ENCODE data around the gene KNG1. TPM values are rescaled to one million over a fixed set of nuclear protein-coding genes. Genes with fewer than 3 reads are reported as not detected.

Gene KNG1
- total and polyA plus RNA-seq, 2 of the 8 experiments (the other 6 are each of a cell fraction or from before 2014, with no cell fraction given): 0.05 TPM; not detected in 1

DNA sequence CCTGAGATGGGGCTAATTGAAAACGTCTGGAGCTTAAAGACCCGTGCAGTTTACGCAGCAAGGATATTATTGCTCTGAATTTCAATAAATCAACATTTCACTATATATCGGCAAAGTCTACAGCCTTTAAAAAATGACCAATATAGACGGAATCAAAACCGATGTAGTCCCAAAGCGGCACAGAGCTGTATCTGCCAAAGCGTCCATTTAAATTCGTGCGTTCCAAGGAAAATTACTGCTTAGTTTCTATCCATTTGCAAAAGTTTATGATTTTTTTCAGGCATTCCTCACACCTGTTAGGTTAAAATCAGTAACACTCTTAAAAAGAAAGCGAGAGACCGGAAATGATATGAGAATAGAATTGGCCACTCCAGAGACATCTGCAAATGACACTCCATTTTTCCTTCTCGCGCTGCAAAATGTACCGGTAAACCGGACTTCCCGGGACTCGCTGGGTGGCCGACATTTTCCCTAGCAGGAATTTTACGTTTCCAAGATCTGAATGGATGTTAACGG is 65.4 kb downstream of the KNG1 start:
- WGBS, 2 experiments (ENCODE audit: extremely low coverage in 1 of 2, insufficient coverage in 1 of 2, insufficient read length in 1 of 2, insufficient replicate concordance in 2 of 2, low coverage in 1 of 2, low lambda C conversion rate in 2 of 2, missing lambda C conversion rate in 1 of 2): 7% methylated on average over 21 of the region's 21 CpGs; no CpG with 5 or more reads in 1 of the 2 experiments
- Histone ChIP-seq H3K79me1 (ENCODE audit: low read depth, low read length) (no peaks in the 10 kb centered on the region), H3K4me3 (ENCODE audit: extremely low read depth in 1 of 4, insufficient read depth in 2 of 4, low read depth in 3 of 4, low read length in 4 of 4) (peak overlapping the region; percentile 98 to 100 (median 99)), H3K18ac (ENCODE audit: extremely low read depth, low read length) (peak overlapping the region; percentile 39; the same call in 1 of the 2 replicates), H2BK120ac (replicated peaks; ENCODE audit: low read depth, low read length) (no peak overlapping the region), H4K5ac (ENCODE audit: insufficient read length, low read depth, low read length) (peak overlapping the region; percentile 50), H4K91ac (replicated peaks; ENCODE audit: insufficient read length, low read length) (no peak overlapping the region), H3K23me2 (ENCODE audit: low read depth, low read length) (peaks cover 6% of the 10 kb centered on the region), H3K23ac (ENCODE audit: insufficient read length) (no peak overlapping the region), H3K27me3 (replicated peaks in 1 of 4; ENCODE audit: control insufficient read depth in 3 of 4, extremely low read depth in 1 of 4, insufficient read depth in 3 of 4, low read length in 3 of 4) (no peaks in the 10 kb centered on the region), H4K20me1 (replicated peaks in 1 of 2; ENCODE audit: control insufficient read depth in 1 of 2, insufficient read depth in 2 of 2, low read length in 2 of 2) (peaks cover 19 to 30% of the 10 kb centered on the region in 2 experiments), H3K4ac (replicated peaks; ENCODE audit: insufficient read length, low read depth, low read length) (no peak overlapping the region), H3K4me2 (ENCODE audit: insufficient read depth in 1 of 2, low read depth in 2 of 2, low read length in 2 of 2) (peak overlapping the region; percentile 86 to 95), H3K56ac (replicated peaks; ENCODE audit: insufficient read length, low read depth, low read length) (peak overlapping the region; percentile 42), H3K9ac (replicated peaks in 1 of 4; ENCODE audit: extremely low read depth in 1 of 4, low read depth in 3 of 4, low read length in 3 of 4) (peak overlapping the region; percentile 62 to 98 (median 84)), H3K9me3 (ENCODE audit: insufficient read depth in 2 of 2, low read depth in 1 of 2, low read length in 1 of 2) (no peaks in the 10 kb centered on the region), H3K79me2 (ENCODE audit: control insufficient read depth in 1 of 2, insufficient read depth in 2 of 2, low read length in 2 of 2) (peaks cover 18 to 44% of the 10 kb centered on the region in 2 experiments), H2BK5ac (ENCODE audit: low read depth, low read length) (peak overlapping the region; percentile 98; the same call in 1 of the 2 replicates), H2BK12ac (ENCODE audit: low read depth, low read length) (no peak overlapping the region), H3K27ac (ENCODE audit: low read depth, low read length) (peak overlapping the region; percentile 98; the same call in 1 of the 2 replicates), H2BK20ac (ENCODE audit: low read length) (no peak overlapping the region), H4K8ac (ENCODE audit: extremely low read depth, insufficient read depth, low read length) (no peak overlapping the region), H3K4me1 (replicated peaks in 1 of 4; ENCODE audit: control insufficient read depth in 3 of 4, insufficient read depth in 4 of 4, low read length in 3 of 4) (peaks cover 0 to 3% (median 1%) of the 10 kb centered on the region in 4 experiments; a peak in 2 of 7 replicates), H3K14ac (ENCODE audit: insufficient read length) (no peak overlapping the region), H2BK15ac (ENCODE audit: low read length) (no peak overlapping the region), H3K36me3 (ENCODE audit: control insufficient read depth in 2 of 4, insufficient read depth in 4 of 4, low read length in 3 of 4) (peaks cover 24 to 39% (median 36%) of the 10 kb centered on the region in 4 experiments), H2AK5ac (ENCODE audit: low read depth, low read length) (no peak overlapping the region), H2AFZ (ENCODE audit: low read length) (peak overlapping the region; percentile 16; the same call in 1 of the 2 replicates)
- ChIA-PET POLR2A (ENCODE audit: partially characterized antibody) (interaction anchor here (0.7 to 4.9 kb wide), 65 partner anchors 10 to 845 kb away, joined by 3 to 170 read pairs (median 8); partner anchors contain the start of genes ADIPOQ, AHSG, DNAJB11 and KNG1), CTCF (ENCODE audit: partially characterized antibody) (interaction anchor here (0.7 to 4.8 kb wide), 4 partner anchors 30 to 192 kb away, joined by 3 to 13 read pairs (median 3); no protein-coding TSS in a partner anchor)
- TF ChIP-seq SAP30 (IDR thresholded peaks at IDR 0.05; ENCODE audit: insufficient read depth, insufficient replicate concordance, low read length) (peak; percentile 78), RXRA (IDR thresholded peaks at IDR 0.05; ENCODE audit: insufficient read depth, low read depth, low read length) (no peak), SP1 (IDR thresholded peaks at IDR 0.05; ENCODE audit: low read depth, low read length) (no peak), PHF8 (conservative IDR thresholded peaks at IDR 0.05; ENCODE audit: low read depth, low read length) (no peak), YY1 (IDR thresholded peaks at IDR 0.05; ENCODE audit: low read depth, low read length) (peak; percentile 47; the same call in 1 of the 2 replicates)
- no peak for DNase-seq (ENCODE audit: low read depth in 1 of 2, low spot score in 2 of 2)
- no peak for FAIRE-seq

Measured in H1 (cell line).